ENCODE measurements around the gene PIP5KL1. TPM values are rescaled to one million over a fixed set of nuclear protein-coding genes. Genes with fewer than 3 reads are reported as not detected.

Gene PIP5KL1
- total and polyA plus RNA-seq, 2 of the 8 experiments (the other 6 are each of a cell fraction or from before 2014, with no cell fraction given) = 13.4 to 15.4 TPM

GRCh38 chr9:127937056-127937387, 6.4 kb upstream of the PIP5KL1 start (continued):
- TF ChIP-seq, protein P1, sequence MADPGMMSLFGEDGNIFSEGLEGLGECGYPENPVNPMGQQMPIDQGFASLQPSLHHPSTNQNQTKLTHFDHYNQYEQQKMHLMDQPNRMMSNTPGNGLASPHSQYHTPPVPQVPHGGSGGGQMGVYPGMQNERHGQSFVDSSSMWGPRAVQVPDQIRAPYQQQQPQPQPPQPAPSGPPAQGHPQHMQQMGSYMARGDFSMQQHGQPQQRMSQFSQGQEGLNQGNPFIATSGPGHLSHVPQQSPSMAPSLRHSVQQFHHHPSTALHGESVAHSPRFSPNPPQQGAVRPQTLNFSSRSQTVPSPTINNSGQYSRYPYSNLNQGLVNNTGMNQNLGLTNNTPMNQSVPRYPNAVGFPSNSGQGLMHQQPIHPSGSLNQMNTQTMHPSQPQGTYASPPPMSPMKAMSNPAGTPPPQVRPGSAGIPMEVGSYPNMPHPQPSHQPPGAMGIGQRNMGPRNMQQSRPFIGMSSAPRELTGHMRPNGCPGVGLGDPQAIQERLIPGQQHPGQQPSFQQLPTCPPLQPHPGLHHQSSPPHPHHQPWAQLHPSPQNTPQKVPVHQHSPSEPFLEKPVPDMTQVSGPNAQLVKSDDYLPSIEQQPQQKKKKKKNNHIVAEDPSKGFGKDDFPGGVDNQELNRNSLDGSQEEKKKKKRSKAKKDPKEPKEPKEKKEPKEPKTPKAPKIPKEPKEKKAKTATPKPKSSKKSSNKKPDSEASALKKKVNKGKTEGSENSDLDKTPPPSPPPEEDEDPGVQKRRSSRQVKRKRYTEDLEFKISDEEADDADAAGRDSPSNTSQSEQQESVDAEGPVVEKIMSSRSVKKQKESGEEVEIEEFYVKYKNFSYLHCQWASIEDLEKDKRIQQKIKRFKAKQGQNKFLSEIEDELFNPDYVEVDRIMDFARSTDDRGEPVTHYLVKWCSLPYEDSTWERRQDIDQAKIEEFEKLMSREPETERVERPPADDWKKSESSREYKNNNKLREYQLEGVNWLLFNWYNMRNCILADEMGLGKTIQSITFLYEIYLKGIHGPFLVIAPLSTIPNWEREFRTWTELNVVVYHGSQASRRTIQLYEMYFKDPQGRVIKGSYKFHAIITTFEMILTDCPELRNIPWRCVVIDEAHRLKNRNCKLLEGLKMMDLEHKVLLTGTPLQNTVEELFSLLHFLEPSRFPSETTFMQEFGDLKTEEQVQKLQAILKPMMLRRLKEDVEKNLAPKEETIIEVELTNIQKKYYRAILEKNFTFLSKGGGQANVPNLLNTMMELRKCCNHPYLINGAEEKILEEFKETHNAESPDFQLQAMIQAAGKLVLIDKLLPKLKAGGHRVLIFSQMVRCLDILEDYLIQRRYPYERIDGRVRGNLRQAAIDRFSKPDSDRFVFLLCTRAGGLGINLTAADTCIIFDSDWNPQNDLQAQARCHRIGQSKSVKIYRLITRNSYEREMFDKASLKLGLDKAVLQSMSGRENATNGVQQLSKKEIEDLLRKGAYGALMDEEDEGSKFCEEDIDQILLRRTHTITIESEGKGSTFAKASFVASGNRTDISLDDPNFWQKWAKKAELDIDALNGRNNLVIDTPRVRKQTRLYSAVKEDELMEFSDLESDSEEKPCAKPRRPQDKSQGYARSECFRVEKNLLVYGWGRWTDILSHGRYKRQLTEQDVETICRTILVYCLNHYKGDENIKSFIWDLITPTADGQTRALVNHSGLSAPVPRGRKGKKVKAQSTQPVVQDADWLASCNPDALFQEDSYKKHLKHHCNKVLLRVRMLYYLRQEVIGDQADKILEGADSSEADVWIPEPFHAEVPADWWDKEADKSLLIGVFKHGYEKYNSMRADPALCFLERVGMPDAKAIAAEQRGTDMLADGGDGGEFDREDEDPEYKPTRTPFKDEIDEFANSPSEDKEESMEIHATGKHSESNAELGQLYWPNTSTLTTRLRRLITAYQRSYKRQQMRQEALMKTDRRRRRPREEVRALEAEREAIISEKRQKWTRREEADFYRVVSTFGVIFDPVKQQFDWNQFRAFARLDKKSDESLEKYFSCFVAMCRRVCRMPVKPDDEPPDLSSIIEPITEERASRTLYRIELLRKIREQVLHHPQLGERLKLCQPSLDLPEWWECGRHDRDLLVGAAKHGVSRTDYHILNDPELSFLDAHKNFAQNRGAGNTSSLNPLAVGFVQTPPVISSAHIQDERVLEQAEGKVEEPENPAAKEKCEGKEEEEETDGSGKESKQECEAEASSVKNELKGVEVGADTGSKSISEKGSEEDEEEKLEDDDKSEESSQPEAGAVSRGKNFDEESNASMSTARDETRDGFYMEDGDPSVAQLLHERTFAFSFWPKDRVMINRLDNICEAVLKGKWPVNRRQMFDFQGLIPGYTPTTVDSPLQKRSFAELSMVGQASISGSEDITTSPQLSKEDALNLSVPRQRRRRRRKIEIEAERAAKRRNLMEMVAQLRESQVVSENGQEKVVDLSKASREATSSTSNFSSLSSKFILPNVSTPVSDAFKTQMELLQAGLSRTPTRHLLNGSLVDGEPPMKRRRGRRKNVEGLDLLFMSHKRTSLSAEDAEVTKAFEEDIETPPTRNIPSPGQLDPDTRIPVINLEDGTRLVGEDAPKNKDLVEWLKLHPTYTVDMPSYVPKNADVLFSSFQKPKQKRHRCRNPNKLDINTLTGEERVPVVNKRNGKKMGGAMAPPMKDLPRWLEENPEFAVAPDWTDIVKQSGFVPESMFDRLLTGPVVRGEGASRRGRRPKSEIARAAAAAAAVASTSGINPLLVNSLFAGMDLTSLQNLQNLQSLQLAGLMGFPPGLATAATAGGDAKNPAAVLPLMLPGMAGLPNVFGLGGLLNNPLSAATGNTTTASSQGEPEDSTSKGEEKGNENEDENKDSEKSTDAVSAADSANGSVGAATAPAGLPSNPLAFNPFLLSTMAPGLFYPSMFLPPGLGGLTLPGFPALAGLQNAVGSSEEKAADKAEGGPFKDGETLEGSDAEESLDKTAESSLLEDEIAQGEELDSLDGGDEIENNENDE (IDR thresholded peaks at IDR 0.05; ENCODE audit: insufficient replicate concordance, low read length) = no peak
- no peak for TF ChIP-seq BCL11A (IDR thresholded peaks at IDR 0.05; ENCODE audit: low read depth in 2 of 2, low read length in 2 of 2)
- no peak for TF ChIP-seq RAD21 (IDR thresholded peaks at IDR 0.05 in 1 of 2, conservative IDR thresholded peaks at IDR 0.05 in 1 of 2; ENCODE audit: low read depth in 2 of 2, low read length in 2 of 2)
- no peak for TF ChIP-seq HDAC6 (IDR thresholded peaks at IDR 0.05; ENCODE audit: low read depth, low read length)
